NB4 (cell line): Measurements from ENCODE around the gene SPPL2B.

Experiments
- DNase-seq: peaks from one replicate; pipeline ENCODE4 v3.0.0; 2010; ENCODE audit warnings: low read depth
- H3K4me3 ChIP-seq: one replicate; pipeline ENCODE4 v1.5.1; 2011; ENCODE audit warnings: mild to moderate bottlenecking, low read depth, low read length, moderate library complexity
- MYC ChIP-seq: IDR thresholded peaks from 2 replicates; pipeline ENCODE4 v1.6.1; 2011; ENCODE audit warnings: low read depth, low read length
- POLR2A ChIP-seq: IDR thresholded peaks from 2 replicates; pipeline ENCODE4 v1.6.1; 2011; ENCODE audit warnings: mild to moderate bottlenecking; ENCODE audit not compliant: insufficient read length; ENCODE audit errors: extremely low read depth
- TF ChIP-seq, protein P1 (sequence below): IDR thresholded peaks from one replicate; pipeline ENCODE4 v1.5.1; 2012; ENCODE audit warnings: low read depth, low read length
- TF ChIP-seq, protein P2 (sequence below): IDR thresholded peaks from 2 replicates; pipeline ENCODE4 v1.6.1; 2011; ENCODE audit warnings: low read depth, low read length

Gene SPPL2B

DNA sequence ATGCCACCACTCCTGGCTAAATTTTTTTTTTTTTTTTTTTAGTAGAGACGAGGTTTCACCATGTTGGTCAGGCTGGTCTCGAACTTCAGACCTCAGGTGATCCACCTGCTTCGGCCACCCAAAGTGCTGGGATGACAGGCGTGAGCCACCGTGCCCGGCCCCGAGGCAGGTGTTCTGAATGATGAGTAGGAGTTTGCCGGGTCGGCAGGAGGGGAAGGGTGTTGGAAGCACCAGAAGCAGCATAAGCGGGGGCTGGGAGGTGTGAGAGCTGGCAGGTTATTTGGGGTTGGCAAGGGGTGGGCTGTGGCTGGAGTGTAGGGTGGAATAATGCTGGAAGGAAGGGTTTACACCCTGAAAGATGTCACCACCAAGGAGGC is 1.8 kb downstream of the SPPL2B start:
- TF ChIP-seq MYC (no peak), POLR2A (no peak)
- TF ChIP-seq, protein P1, sequence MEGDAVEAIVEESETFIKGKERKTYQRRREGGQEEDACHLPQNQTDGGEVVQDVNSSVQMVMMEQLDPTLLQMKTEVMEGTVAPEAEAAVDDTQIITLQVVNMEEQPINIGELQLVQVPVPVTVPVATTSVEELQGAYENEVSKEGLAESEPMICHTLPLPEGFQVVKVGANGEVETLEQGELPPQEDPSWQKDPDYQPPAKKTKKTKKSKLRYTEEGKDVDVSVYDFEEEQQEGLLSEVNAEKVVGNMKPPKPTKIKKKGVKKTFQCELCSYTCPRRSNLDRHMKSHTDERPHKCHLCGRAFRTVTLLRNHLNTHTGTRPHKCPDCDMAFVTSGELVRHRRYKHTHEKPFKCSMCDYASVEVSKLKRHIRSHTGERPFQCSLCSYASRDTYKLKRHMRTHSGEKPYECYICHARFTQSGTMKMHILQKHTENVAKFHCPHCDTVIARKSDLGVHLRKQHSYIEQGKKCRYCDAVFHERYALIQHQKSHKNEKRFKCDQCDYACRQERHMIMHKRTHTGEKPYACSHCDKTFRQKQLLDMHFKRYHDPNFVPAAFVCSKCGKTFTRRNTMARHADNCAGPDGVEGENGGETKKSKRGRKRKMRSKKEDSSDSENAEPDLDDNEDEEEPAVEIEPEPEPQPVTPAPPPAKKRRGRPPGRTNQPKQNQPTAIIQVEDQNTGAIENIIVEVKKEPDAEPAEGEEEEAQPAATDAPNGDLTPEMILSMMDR = no peak
- TF ChIP-seq, protein P2, sequence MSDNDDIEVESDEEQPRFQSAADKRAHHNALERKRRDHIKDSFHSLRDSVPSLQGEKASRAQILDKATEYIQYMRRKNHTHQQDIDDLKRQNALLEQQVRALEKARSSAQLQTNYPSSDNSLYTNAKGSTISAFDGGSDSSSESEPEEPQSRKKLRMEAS = no peak
- DNase-seq = no peak
- H3K4me3 ChIP-seq = no peak overlapping the region

DNA sequence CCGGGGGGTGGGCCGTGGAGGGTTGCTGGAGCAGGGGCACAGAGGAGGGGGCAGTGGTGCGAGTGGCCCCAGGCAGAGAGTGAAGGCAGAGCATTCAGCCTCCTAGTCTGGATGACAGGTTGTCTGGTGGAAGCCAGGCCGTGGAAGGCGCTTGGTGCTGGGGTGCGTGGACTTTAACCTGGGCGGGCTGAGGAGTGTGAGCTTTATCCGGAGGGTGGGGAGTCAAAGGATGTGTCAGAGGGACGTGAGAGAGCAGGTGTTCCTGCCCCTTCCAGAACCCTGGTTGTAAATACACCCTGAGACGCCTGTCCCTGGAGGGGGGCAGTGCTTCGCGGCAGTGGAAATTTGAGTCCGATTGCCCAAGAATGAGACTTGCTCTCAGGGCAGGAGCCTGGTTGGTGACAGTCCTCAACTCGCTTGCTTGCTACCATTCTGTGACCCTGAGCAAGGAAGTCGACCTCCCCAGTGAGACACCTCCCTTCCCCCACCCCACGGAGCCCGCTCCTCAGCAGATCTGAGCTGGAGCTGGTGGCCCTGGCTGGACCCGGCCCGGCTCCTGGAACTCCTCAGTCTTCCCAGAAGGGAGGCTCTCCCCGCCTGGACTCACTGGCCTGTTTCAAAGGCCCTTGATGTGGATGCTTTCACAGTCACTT is 2.3 kb downstream of the SPPL2B start:
- peak; percentile 66 for DNase-seq
- TF ChIP-seq POLR2A (no peak), MYC (peak; percentile 51; the same call in 1 of the 2 replicates)
- TF ChIP-seq, protein P2 = peak; percentile 45; the same call in 1 of the 2 replicates
- TF ChIP-seq, protein P1 = no peak
- peak overlapping the region; percentile 28 for H3K4me3 ChIP-seq

DNA sequence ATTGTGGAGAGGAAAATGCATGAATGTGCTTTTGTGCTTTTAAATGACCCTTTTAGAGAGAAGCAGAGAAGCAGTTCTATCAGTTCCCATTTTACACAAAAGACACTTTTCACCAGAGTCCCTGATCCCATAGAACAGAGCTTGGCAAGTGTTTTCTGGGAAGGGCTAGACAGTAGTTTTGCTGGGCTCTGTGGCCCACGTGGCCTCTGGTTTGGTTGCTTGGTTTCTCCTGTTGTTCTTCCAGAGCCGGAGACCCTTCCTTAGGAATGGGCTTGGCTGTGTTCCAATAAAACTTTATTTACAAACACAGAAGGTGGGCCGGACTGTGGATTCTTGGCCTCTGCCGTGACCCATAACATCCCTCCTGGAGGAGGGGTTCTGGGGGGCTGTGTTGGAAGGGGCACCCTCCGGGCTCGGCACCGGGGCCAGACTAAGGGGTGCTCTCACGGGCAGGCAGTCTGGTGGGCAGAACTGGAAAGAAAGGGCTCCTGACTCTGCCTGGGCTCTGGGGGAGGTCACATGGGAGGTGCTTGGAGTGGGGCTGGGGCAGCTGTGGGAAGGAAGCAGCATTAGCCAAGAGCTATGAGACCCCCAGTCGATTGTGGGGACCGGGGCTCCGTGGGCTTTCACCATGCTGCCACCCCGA is 3.2 kb downstream of the SPPL2B start:
- peak overlapping the region; percentile 38 for H3K4me3 ChIP-seq
- DNase-seq = no peak
- no peak for TF ChIP-seq MYC
- TF ChIP-seq, protein P1 = no peak
- TF ChIP-seq, protein P2 = no peak
- no peak for TF ChIP-seq POLR2A

DNA sequence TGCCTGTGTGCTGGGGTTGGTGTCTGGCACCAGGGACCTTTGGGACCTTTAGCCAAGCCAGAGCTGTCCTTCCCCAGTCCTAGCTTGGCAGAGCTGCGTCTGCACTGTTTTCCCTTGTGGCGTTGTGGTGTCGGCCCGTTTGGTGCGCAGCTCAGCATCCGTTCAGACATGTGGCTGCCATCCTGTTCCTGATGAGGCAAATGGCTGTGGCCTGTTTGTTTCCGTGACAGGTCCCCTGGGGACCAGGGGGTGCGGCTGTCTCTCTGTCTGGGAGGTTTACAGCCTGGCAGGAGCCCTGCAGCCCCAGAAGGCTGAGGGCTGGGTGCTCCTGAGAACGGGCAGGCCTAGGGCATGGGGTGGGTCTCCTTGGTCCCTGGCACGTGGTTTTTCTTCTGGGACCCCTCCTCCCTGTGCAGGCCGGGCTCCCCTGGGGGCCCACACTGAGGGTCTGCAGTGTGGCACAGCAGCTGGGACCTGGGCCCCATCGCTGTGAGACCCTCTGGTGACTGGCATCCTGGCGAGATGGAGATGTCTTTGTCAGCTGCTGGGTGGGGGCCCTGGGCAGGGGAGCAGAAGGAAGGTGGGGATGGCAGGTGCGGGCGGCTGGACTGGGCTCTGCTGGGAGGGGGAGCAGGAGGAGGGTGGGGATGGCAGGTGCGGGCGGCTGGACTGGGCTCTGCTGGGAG is 4.0 kb downstream of the SPPL2B start:
- peak; percentile 94 for DNase-seq
- peak overlapping the region; percentile 38 for H3K4me3 ChIP-seq

More for the DNA sequence above, 4.0 kb downstream of the SPPL2B start:
- TF ChIP-seq, protein P1 = no peak
- TF ChIP-seq, protein P2 = peak; percentile 84
- TF ChIP-seq MYC (peak; percentile 90), POLR2A (peak; percentile 16)
